ENCODE results near the gene CPNE9. TPM values are rescaled to one million over a fixed set of nuclear protein-coding genes. Genes with fewer than 3 reads are reported as not detected.

CPNE9 gene
- total and polyA plus RNA-seq, 2 of the 13 experiments (the other 11 are each of a cell fraction or from before 2014, with no cell fraction given) = 0.20 TPM; not detected in 1

DNA sequence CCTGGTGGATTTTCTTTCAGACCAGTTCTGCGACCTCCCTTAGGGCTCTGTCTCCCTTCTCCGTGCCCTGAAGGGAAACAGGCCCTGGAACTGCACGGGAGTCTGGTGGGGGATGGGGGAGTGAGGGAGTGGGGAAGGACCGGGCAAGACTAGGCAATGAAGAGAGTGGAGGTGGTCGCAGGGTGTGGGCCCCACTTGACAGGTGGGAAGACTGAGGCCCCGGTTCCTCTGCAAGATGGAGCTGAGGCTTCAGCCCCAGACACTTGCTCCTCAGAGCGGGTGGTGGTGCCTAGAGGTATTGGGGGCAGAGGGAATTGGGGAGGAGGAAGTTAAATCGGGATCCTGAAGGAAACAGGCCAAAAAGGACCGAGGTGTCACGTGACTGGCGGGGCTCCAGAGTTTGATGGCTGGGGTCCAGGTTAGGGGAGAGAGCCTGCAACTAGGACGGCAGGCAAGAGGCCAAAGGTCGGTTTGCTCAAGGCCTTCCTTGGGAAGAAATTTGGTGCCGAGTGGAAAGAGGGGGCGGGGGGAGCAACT, 66.7 kb downstream of the CPNE9 start (continued):
- no peak for TF ChIP-seq DZIP1 (CRISPR knock-in tag; IDR thresholded peaks at IDR 0.05)
- no peak; the same call in 1 of the 2 replicates for TF ChIP-seq ZNF274 (CRISPR knock-in tag; IDR thresholded peaks at IDR 0.05)
- no peak for TF ChIP-seq ZNF713 (CRISPR knock-in tag; IDR thresholded peaks at IDR 0.05)
- no peak for TF ChIP-seq ZNF260 (CRISPR knock-in tag; IDR thresholded peaks at IDR 0.05; ENCODE audit: borderline replicate concordance, low read depth)
- TF ChIP-seq, protein P1, sequence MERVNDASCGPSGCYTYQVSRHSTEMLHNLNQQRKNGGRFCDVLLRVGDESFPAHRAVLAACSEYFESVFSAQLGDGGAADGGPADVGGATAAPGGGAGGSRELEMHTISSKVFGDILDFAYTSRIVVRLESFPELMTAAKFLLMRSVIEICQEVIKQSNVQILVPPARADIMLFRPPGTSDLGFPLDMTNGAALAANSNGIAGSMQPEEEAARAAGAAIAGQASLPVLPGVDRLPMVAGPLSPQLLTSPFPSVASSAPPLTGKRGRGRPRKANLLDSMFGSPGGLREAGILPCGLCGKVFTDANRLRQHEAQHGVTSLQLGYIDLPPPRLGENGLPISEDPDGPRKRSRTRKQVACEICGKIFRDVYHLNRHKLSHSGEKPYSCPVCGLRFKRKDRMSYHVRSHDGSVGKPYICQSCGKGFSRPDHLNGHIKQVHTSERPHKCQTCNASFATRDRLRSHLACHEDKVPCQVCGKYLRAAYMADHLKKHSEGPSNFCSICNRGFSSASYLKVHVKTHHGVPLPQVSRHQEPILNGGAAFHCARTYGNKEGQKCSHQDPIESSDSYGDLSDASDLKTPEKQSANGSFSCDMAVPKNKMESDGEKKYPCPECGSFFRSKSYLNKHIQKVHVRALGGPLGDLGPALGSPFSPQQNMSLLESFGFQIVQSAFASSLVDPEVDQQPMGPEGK (CRISPR knock-in tag; IDR thresholded peaks at IDR 0.05) = peak; percentile 55
- TF ChIP-seq ZEB1 (IDR thresholded peaks at IDR 0.05; ENCODE audit: insufficient replicate concordance, low read depth) = no peak
- TF ChIP-seq RNF2 (conservative IDR thresholded peaks at IDR 0.05; ENCODE audit: low read depth) = no peak
- TF ChIP-seq MIXL1 (CRISPR knock-in tag; IDR thresholded peaks at IDR 0.05) = no peak
- TF ChIP-seq NR2F6 (IDR thresholded peaks at IDR 0.05) = 0 out of 2 replicates have a peak, but pooled peaks have one; percentile 41
- peak; percentile 29 for TF ChIP-seq NR2F6 (CRISPR knock-in tag; IDR thresholded peaks at IDR 0.05)
- TF ChIP-seq ZNF367 (CRISPR knock-in tag; IDR thresholded peaks at IDR 0.05; ENCODE audit: borderline replicate concordance) = no peak
- TF ChIP-seq FOXJ3 (CRISPR knock-in tag; IDR thresholded peaks at IDR 0.05; ENCODE audit: borderline replicate concordance) = no peak
- TF ChIP-seq ZNF572 (CRISPR knock-in tag; IDR thresholded peaks at IDR 0.05) = no peak
- 0 out of 2 replicates have a peak, but pooled peaks have one; percentile 7 for TF ChIP-seq HNF1B (CRISPR knock-in tag; IDR thresholded peaks at IDR 0.05)
- no peak for TF ChIP-seq NR1H2 (CRISPR knock-in tag; IDR thresholded peaks at IDR 0.05; ENCODE audit: borderline replicate concordance, low read depth)
- TF ChIP-seq, protein P2, sequence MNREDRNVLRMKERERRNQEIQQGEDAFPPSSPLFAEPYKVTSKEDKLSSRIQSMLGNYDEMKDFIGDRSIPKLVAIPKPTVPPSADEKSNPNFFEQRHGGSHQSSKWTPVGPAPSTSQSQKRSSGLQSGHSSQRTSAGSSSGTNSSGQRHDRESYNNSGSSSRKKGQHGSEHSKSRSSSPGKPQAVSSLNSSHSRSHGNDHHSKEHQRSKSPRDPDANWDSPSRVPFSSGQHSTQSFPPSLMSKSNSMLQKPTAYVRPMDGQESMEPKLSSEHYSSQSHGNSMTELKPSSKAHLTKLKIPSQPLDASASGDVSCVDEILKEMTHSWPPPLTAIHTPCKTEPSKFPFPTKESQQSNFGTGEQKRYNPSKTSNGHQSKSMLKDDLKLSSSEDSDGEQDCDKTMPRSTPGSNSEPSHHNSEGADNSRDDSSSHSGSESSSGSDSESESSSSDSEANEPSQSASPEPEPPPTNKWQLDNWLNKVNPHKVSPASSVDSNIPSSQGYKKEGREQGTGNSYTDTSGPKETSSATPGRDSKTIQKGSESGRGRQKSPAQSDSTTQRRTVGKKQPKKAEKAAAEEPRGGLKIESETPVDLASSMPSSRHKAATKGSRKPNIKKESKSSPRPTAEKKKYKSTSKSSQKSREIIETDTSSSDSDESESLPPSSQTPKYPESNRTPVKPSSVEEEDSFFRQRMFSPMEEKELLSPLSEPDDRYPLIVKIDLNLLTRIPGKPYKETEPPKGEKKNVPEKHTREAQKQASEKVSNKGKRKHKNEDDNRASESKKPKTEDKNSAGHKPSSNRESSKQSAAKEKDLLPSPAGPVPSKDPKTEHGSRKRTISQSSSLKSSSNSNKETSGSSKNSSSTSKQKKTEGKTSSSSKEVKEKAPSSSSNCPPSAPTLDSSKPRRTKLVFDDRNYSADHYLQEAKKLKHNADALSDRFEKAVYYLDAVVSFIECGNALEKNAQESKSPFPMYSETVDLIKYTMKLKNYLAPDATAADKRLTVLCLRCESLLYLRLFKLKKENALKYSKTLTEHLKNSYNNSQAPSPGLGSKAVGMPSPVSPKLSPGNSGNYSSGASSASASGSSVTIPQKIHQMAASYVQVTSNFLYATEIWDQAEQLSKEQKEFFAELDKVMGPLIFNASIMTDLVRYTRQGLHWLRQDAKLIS (CRISPR knock-in tag; IDR thresholded peaks at IDR 0.05) = no peak
- 0 out of 2 replicates have a peak, but pooled peaks have one; percentile 23 for TF ChIP-seq ZNF746 (CRISPR knock-in tag; IDR thresholded peaks at IDR 0.05)
- no peak for TF ChIP-seq DNMT1 (CRISPR knock-in tag; IDR thresholded peaks at IDR 0.05)
- peak; percentile 81 for TF ChIP-seq ZMYM2 (CRISPR knock-in tag; IDR thresholded peaks at IDR 0.05)
- no peak for TF ChIP-seq STAT5B (CRISPR knock-in tag; IDR thresholded peaks at IDR 0.05)

All from HepG2 (cell line).